Midbrain (tissue), 1 donor: ENCODE measurements around the gene INO80B.
A peak's percentile ranks its signal among the peaks of the same experiment; 100 is the strongest.
"Not testable (repeated sequence)": the region's sequence is repeated elsewhere in the genome, so short reads cannot be mapped to it uniquely, and the experiment has no call there.

Experiments used
- DNase-seq: peaks from one replicate; lab custom pipeline; 2025; lab: John Stamatoyannopoulos, UW

Gene INO80B

DNA sequence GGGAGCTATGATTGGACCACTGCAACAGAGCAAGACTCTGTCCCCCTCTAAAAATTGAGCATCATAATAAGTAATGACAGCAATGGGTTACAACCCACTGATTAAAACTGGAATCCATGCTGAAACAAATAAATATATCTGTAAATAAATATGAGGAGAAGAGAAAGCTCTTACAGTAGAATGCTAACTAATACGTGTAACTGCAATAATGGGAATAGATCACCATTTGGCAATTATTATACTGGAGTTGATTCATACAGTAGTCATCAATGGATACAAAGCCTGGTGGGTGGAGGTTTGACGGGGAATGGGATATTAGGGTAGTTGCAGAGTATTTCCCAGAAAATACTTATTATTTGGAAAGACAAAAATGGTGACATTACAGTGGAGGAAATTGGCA is 6.1 kb upstream of the INO80B start:
- no peak for DNase-seq

- no peak for DNase-seq
Observed at GRCh38 chr2:74450570-74451190, 4.2 kb upstream of the INO80B start.

GRCh38 chr2:74457129-74457548 is 2.3 kb downstream of the INO80B start:
- DNase-seq, result no peak

DNA sequence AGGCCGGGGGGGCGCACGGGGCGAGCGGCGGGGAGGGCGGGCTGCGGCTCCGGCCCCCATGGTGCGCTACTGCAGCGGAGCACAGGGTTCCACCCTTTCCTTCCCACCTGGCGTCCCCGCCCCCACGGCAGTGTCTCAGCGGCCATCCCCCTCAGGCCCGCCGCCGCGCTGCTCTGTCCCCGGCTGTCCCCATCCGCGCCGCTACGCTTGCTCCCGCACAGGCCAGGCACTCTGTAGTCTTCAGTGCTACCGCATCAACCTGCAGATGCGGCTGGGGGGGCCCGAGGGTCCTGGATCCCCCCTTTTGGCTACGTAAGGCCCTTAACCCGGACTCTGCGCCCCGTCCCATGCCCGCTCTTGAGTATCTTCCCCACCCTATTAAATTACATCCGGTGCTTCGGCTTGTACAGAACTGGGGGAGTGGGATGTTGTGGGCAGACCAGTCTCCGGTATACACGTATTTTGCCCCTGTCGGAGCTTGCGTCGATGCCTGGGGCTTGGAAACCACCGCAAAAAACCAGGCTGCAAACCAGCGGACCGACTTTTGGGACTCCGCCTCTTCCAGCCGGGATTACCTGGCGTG is 2.8 kb downstream of the INO80B start:
- peak; percentile 51 for DNase-seq

GRCh38 chr2:74458132-74458937 is 3.4 kb downstream of the INO80B start, which contains the start of gene WBP1:
Gene WBP1, plus strand, starts transcription at chr2:74458438. Its CDS starts 165 bp downstream, at chr2:74458603.
- peak; percentile 100 for DNase-seq

GRCh38 chr2:74458938-74459363 is 4.1 kb downstream of the INO80B start:
- DNase-seq, result no peak

DNA sequence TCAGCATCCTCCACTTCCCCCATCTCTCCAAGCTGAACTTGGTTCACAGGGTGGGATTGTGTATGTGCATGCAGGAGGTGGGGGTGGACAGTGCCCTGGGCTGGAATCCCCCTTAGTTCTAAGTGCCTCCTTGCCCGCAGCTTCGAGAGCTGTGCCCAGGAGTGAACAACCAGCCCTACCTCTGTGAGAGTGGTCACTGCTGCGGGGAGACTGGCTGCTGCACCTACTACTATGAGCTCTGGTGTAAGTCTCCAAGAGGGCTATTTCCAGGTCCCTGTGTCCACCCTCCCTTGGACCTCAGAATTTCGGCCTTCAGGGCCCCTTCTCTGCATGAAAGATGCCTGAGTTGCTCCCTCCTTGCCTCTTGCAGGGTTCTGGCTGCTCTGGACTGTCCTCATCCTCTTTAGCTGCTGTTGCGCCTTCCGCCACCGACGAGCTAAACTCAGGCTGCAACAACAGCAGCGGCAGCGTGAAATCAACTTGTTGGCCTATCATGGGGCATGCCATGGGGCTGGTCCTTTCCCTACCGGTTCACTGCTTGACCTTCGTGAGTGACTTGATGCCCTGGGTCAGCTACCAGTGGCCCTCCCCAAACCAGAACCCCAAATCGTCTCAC is 4.7 kb downstream of the INO80B start:
- DNase-seq, result not testable (repeated sequence)

- DNase-seq, result not testable (repeated sequence)
Observed at GRCh38 chr2:74460187-74460586, 5.3 kb downstream of the INO80B start.

DNA sequence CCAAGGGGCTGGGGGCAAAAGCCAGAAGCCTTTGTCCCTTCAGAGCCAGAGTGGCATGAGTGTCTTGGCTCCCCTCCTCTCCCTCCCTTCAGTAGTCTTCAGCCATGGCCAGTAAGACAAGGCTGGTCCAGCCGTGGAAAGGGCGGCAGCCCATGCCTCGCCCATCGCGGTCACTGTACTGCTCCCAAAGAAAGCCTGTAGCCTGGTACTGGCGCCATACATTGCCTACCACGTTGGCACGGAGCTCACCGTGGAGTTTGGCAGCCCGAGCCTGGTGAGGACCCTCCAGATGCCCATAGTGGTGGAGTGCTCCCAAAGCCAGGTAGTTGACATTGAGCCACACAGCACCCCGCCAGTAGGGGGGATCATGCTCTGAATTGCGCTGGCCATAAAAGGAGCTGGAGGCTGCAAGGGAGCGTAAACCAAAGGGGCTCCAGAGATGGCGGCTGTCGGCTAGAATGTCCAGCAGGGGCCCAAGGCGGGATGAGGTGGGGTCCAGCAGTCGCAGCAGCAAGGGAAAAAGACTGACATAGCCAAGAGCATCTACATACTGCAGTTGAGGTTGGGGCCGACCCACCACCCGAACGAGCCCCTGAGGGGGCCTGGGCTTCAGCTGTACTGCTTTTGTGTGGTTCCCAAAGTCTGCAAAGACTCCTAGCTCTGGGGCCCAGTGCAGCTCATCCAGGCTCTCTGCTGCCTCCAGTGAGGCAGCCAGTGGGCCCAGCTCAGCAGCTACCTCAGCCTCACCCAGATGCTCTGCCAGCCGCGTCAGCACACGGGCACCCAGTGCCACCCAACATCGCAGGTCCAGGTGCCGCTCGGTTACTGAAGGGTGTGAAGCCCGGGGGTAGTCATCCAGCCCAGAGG is 6.5 kb downstream of the INO80B start:
- DNase-seq, result no peak

GRCh38 chr2:74462054-74462785 is 7.3 kb downstream of the INO80B start:
- no peak for DNase-seq

DNA sequence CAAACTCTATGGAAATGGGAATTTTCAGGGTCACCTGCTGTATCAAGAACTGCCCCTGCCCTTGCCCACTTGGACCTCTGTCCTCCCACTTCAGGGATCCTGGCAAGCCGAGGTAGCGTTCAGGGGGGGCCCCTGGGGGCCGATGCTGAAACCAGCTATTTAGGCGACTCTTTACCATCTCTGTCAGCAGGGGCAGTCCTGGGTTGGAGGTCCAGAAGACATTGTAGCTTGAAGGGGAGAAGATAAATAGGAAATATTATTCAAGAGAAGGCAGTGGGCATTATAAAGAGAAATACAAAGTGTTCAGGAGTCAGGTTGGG is 7.9 kb downstream of the INO80B start:
- DNase-seq, result no peak

GRCh38 chr2:74464406-74464805 is 9.5 kb downstream of the INO80B start:
- no peak for DNase-seq

DNA sequence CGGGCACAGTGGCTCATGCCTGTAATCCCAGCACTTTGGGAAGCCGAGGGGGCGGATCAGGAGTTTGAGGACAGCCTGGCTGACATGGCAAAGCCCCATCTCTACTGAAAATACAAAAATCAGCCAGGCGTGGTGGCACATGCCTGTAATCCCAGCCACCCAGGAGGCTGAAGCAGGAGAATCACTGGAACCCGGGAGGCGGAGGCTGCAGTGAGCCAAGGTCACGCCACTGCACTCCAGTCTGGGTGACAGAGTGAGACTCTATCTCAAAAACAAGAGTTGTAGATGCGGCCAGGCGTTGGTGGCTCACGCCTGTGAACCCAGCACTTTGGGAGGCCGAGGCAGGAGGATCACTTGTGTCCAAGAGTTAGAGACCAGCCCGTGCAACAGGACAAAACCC is 15.9 kb downstream of the INO80B start:
- DNase-seq, result not testable (repeated sequence)

DNA sequence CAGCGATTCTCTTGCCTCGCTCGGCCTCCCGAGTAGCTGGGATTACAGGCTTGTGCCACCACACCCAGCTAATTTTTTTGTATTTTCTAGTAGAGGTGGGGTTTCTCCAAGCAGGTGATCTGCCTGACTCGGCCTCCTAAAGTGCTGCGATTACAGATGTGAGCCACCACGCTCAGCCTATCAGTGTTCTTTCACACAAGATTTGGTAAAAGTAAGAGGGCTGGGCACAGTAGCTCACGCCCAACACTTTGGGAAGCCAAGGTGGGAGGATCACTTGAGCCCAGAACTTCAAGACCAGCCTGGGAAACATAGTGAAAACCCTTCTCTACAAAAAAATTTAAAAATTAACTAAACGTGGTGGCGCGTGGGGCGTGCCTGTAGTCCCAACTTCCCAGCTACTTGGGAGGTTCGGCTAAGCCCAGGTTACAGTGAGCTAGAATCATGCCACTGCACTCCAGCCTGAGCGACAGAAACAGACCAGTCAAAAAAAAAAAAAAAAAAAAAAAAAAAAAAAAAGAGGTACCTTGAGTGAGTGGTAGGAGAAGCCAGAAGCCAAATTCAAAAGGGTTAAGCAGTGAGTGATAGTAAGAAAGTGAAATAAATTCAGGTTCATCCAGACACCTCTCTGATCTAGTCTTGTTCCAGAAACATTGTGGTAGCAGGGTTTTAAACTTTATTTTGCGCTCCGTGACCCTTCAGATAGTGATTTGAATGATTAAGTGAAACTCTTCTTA is 16.6 kb downstream of the INO80B start:
- no peak for DNase-seq

- peak; percentile 95 for DNase-seq
Observed at GRCh38 chr2:74472086-74472944, 17.4 kb downstream of the INO80B start, which contains the start of gene MRPL53. Gene MRPL53, minus strand, starts transcription at chr2:74472680. Its CDS starts 20 bp downstream, at chr2:74472660.

DNA sequence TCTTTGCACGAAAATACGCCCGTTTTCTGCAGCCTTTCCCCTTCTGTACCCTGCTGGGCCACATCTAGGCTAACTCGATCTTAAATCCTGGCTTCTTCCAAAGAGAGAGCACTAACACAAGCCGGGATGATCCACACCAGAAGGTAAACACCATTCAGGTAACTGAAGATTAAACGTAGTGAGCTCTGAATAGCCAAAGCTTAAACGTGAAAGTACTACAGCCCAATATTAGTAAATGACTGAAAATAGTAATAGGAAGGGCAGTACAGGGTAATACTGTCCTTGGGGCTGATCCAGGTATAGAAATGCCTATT is 18.0 kb downstream of the INO80B start:
- no peak for DNase-seq

GRCh38 chr2:74474481-74474880 is 19.6 kb downstream of the INO80B start:
- DNase-seq, result no peak

DNA sequence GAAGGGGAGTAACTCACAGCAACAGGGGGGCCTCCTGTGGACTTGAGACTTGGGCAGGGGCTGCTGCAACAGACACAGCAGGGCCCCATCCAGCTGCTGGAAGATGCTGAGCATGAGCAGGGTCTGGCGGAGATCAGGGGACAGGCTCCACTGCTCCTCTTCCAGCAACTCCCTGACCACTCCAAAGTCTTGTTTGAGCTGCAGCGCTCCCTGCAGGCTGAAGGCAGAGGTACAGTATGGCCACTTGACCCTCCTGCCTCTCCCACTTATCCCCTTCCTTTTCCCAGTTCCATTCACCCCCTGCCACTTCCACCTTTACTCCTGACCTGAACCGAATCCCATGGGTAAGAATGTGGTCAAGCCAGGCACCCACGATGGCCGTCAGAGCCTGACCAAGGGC is 20.0 kb downstream of the INO80B start:
- DNase-seq, result no peak

GRCh38 chr2:74481431-74481830 is 26.5 kb downstream of the INO80B start:
- no peak for DNase-seq
